CD8-positive, alpha-beta memory T cell (primary cell): ENCODE measurements around the gene SLIT2. TPM values are rescaled to one million over a fixed set of nuclear protein-coding genes. Genes with fewer than 3 reads are reported as not detected.
A peak's percentile ranks its signal among the peaks of the same experiment; 100 is the strongest.

Source experiments
- CTCF ChIA-PET: fragments of 350-600 bp; sonication (Branson Sonifier 250); formaldehyde crosslinking; loops from one replicate; lab custom pipeline; 2021; ENCODE audit warnings: antibody characterized with exemption; lab: Charles Lee
- POLR2A ChIA-PET: fragments of 350-600 bp; sonication (Branson Sonifier 250); formaldehyde crosslinking; loops from one replicate; lab custom pipeline; 2021; ENCODE audit warnings: antibody characterized with exemption; lab: Charles Lee
- DNase-seq, 5 donors: peaks; one replicate each; pipeline versions ENCODE4 v3.0.0 to v3.0.0-alpha.2; 2020 to 2022; ENCODE audit warnings: mixed read lengths in 1 of 5
- H3K27ac ChIP-seq: one replicate; pipeline ENCODE4 v1.7.0; 2013; ENCODE audit warnings: low read depth, mild to moderate bottlenecking, low read length, moderate library complexity
- H3K27me3 ChIP-seq: 2 replicates; pipeline ENCODE4 v1.7.0; 2013; ENCODE audit warnings: low read length, mild to moderate bottlenecking; ENCODE audit not compliant: insufficient read depth, poor library complexity, severe bottlenecking
- H3K36me3 ChIP-seq: 2 replicates; pipeline ENCODE4 v1.7.0; 2013; ENCODE audit warnings: mild to moderate bottlenecking, low read length, moderate library complexity; ENCODE audit not compliant: insufficient read depth
- H3K4me1 ChIP-seq: 2 replicates; pipeline ENCODE4 v1.7.0; 2013; ENCODE audit warnings: mild to moderate bottlenecking, low read length, moderate library complexity; ENCODE audit not compliant: insufficient read depth
- H3K4me3 ChIP-seq: 2 replicates; pipeline ENCODE4 v1.7.0; 2013; ENCODE audit warnings: mild to moderate bottlenecking, low read length
- H3K9me3 ChIP-seq: 2 replicates; pipeline ENCODE4 v1.7.0; 2013; ENCODE audit warnings: mild to moderate bottlenecking, low read length
- H3K27ac Mint-ChIP-seq, 8 donors: one replicate each; pipeline ENCODE4 v1.8.0; 2020 to 2021; ENCODE audit warnings: mixed read lengths in 8 of 8, mild to moderate bottlenecking in 6 of 8, inconsistent platforms in 3 of 8, moderate library complexity in 3 of 8
- H3K27me3 Mint-ChIP-seq, 2 donors: one replicate each; pipeline ENCODE4 v1.8.0; 2020 to 2021; ENCODE audit warnings: mixed read lengths in 2 of 2, mild to moderate bottlenecking in 1 of 2, moderate library complexity in 1 of 2
- H3K36me3 Mint-ChIP-seq, 3 donors: one replicate each; pipeline ENCODE4 v1.8.0; 2020 to 2021; ENCODE audit warnings: mixed read lengths in 3 of 3, inconsistent platforms in 1 of 3, mild to moderate bottlenecking in 1 of 3
- H3K4me1 Mint-ChIP-seq, 3 donors: one replicate each; pipeline ENCODE4 v1.8.0; 2020 to 2021; ENCODE audit warnings: mixed read lengths in 3 of 3, inconsistent platforms in 1 of 3, mild to moderate bottlenecking in 1 of 3
- H3K4me3 Mint-ChIP-seq, 7 donors: one replicate each; pipeline ENCODE4 v1.8.0; 2020 to 2021; ENCODE audit warnings: mixed read lengths in 7 of 7, mild to moderate bottlenecking in 6 of 7, moderate library complexity in 4 of 7, inconsistent platforms in 2 of 7
- H3K9me3 Mint-ChIP-seq, 5 donors: one replicate each; pipeline ENCODE4 v1.8.0; 2020 to 2022; ENCODE audit warnings: mixed read lengths in 5 of 5, mild to moderate bottlenecking in 3 of 5, moderate library complexity in 2 of 5, inconsistent platforms in 1 of 5
- polyA plus RNA-seq: library from polyadenylated mRNA; unstranded; fragments of 300-500 nt; fragmentation: Illumina TruSeq; gene quantifications from one replicate; pipeline ENCODE4 v1.2.3, GENCODE V29; 2021
- total RNA-seq, 2 experiments: library from RNA; stranded (reverse); gene quantifications; one replicate each; pipeline ENCODE4 v1.2.3, GENCODE V29; 2021

Gene SLIT2
- total and polyA plus RNA-seq, 3 experiments from 2014 or later, result not detected

- no peaks in the 10 kb centered on the region for H3K9me3 ChIP-seq
- no peak for DNase-seq
- no peaks in the 10 kb centered on the region for H3K4me1 ChIP-seq
- no peaks in the 10 kb centered on the region for H3K36me3 ChIP-seq
- no peaks in the 10 kb centered on the region for H3K27me3 ChIP-seq
- peaks cover 0 to 9% (median 2%) of the 10 kb centered on the region in 3 donors for H3K4me1 Mint-ChIP-seq
- H3K36me3 Mint-ChIP-seq, result no peaks in the 10 kb centered on the region
- H3K4me3 Mint-ChIP-seq, result no peak overlapping the region
- CTCF ChIA-PET, result no interaction called here
- no peak overlapping the region for H3K27ac ChIP-seq
- H3K4me3 ChIP-seq, result no peak overlapping the region
- H3K27ac Mint-ChIP-seq, result no peak overlapping the region
- H3K27me3 Mint-ChIP-seq, result peaks cover 16 to 29% of the 10 kb centered on the region in 2 donors
- POLR2A ChIA-PET, result no interaction called here
- H3K9me3 Mint-ChIP-seq, result peaks cover 0 to 11% (median 6%) of the 10 kb centered on the region in 5 donors
Measured at GRCh38 chr4:20249333-20249732, 2.4 kb upstream of the SLIT2 start.

- no peak for DNase-seq
- Mint-ChIP-seq H3K4me1 (peaks cover 0 to 9% (median 2%) of the 10 kb centered on the region in 3 donors), H3K27me3 (peaks cover 21 to 40% of the 10 kb centered on the region in 2 donors), H3K9me3 (peaks cover under 1 to 16% (median 9%) of the 10 kb centered on the region in 5 donors), H3K36me3 (no peaks in the 10 kb centered on the region), H3K4me3 (peak overlapping the region in 3 of 7 donors; percentile 23 to 47 (median 35)), H3K27ac (no peak overlapping the region)
- Histone ChIP-seq H3K4me1 (no peaks in the 10 kb centered on the region), H3K4me3 (no peak overlapping the region), H3K9me3 (no peaks in the 10 kb centered on the region), H3K36me3 (no peaks in the 10 kb centered on the region), H3K27me3 (peaks cover 4% of the 10 kb centered on the region), H3K27ac (no peak overlapping the region)
- ChIA-PET POLR2A (no interaction called here), CTCF (no interaction called here)
Measured at GRCh38 chr4:20251031-20251795, 492 bp upstream of the SLIT2 start.

DNA sequence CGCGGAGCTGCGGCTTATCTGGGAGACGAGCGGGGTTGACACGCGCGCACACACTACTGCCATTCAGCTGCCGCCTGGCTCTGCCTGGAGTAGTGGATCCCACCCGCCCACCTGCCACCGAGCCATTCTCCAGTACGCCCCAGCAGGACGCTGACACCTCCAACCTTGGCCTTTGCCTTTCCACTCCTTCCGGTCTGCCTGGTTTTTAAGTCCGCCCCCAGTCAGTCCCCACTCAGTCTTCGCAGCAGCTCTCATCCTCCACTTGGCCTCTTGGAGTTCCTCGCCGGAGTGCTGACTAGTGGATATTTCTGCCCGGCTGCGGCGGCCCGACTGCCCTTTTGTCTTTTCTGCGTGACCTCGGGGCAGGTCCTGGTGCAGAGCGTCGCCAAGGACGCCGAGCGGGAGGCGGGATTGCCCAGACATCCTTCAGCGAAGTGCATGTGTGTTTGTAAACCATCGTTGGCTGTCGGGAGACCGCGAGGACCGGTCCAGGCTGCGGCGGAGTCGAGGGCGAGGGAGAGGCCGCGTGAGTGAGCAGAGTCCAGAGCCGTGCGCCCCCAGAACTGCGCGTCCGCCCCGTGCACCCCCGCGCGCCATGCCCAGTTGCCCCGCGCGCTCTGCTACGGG, 1.1 kb downstream of the SLIT2 start:
- H3K36me3 ChIP-seq, result no peaks in the 10 kb centered on the region
- H3K36me3 Mint-ChIP-seq, result no peaks in the 10 kb centered on the region
- ChIA-PET CTCF (no interaction called here), POLR2A (no interaction called here)
- peaks cover 2 to 14% (median 9%) of the 10 kb centered on the region in 5 donors for H3K9me3 Mint-ChIP-seq
- no peak overlapping the region for H3K4me3 ChIP-seq
- H3K27me3 Mint-ChIP-seq, result peaks cover 21 to 40% of the 10 kb centered on the region in 2 donors
- no peaks in the 10 kb centered on the region for H3K4me1 ChIP-seq
- H3K27ac ChIP-seq, result no peak overlapping the region
- no peak overlapping the region for H3K27ac Mint-ChIP-seq
- peaks cover 4% of the 10 kb centered on the region for H3K27me3 ChIP-seq
- H3K4me1 Mint-ChIP-seq, result peaks cover 0 to 9% (median 2%) of the 10 kb centered on the region in 3 donors
- DNase-seq, result no peak
- H3K9me3 ChIP-seq, result no peaks in the 10 kb centered on the region
- H3K4me3 Mint-ChIP-seq, result peak overlapping the region in 1 of 7 donors; percentile 34

DNA sequence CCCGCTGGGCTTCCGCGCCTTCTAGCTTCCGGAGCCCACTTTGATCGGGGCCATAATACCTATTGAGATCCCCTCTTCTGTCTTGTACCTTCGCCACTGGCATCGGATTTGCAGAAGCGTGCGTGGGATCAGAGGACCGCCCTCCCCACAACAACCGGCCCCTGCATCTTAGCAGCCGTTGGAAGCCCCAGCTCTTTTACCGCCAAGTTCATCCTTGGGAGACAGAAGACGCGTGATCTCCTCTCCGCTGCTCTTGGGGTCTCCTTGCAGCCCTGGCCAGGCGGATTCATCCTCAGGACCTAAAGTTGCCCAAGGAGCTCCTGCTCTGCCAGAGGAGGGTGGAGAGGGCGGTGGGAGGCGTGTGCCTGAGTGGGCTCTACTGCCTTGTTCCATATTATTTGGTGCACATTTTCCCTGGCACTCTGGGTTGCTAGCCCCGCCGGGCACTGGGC, 1.6 kb downstream of the SLIT2 start:
- Histone ChIP-seq H3K9me3 (no peaks in the 10 kb centered on the region), H3K4me1 (no peaks in the 10 kb centered on the region), H3K27me3 (peaks cover 4% of the 10 kb centered on the region), H3K4me3 (no peak overlapping the region), H3K27ac (no peak overlapping the region), H3K36me3 (no peaks in the 10 kb centered on the region)
- Mint-ChIP-seq H3K4me1 (peaks cover 0 to 9% (median 2%) of the 10 kb centered on the region in 3 donors), H3K27ac (no peak overlapping the region), H3K4me3 (no peak overlapping the region), H3K27me3 (peaks cover 21 to 40% of the 10 kb centered on the region in 2 donors), H3K36me3 (no peaks in the 10 kb centered on the region), H3K9me3 (peaks cover 2 to 14% (median 9%) of the 10 kb centered on the region in 5 donors)
- no peak for DNase-seq
- CTCF ChIA-PET, result no interaction called here
- POLR2A ChIA-PET, result no interaction called here

GRCh38 chr4:20253735-20254409, 2.2 kb downstream of the SLIT2 start:
- ChIA-PET CTCF (no interaction called here), POLR2A (no interaction called here)
- Histone ChIP-seq H3K27me3 (peaks cover 4% of the 10 kb centered on the region), H3K36me3 (no peaks in the 10 kb centered on the region), H3K9me3 (no peaks in the 10 kb centered on the region), H3K4me3 (no peak overlapping the region), H3K27ac (no peak overlapping the region), H3K4me1 (no peaks in the 10 kb centered on the region)
- Mint-ChIP-seq H3K27me3 (peaks cover 21 to 40% of the 10 kb centered on the region in 2 donors), H3K27ac (no peak overlapping the region), H3K4me3 (peak overlapping the region in 1 of 7 donors; percentile 27), H3K4me1 (peaks cover 0 to 9% (median 2%) of the 10 kb centered on the region in 3 donors), H3K9me3 (peaks cover 2 to 11% (median 9%) of the 10 kb centered on the region in 5 donors), H3K36me3 (no peaks in the 10 kb centered on the region)
- DNase-seq, result peak in 1 of 5 donors; percentile 42

DNA sequence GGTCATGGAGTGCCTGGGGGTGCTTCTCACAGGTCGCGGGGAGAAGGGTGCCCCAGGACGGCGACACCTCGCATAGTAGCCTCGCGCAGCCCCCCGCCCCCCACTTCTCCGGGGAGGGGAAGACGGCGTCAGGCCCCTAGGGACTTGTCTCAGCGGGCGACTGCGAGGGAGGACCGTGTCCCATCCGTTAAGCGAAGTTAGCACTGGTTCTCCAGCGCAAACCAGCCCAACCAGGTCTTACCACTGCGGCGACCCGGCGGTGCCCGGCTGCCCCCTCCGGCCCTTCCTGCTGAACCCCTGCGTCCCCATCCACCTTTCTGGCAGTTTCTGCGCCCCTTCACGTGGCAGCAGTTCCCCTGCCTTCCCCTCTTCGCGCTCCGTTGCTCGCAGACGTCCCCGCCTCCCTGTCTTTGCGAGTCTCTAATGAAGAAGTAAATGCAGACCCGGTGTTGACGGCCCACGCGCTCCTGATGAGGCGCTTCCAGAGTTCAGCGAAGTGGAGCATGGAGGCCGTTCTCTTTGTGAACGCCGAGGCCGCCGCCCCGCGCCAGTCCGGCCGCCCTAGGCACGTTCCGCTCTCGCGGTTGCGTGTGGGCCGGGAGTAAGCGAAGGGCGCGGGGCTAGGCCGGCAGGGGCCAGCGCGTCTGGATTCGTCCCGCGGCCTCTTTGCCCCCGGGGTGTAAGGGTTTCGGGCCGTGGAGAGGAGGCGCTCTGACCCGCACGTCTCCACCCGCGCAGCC, 3.0 kb downstream of the SLIT2 start:
- Histone ChIP-seq H3K27me3 (peaks cover 4% of the 10 kb centered on the region), H3K4me1 (no peaks in the 10 kb centered on the region), H3K27ac (no peak overlapping the region), H3K36me3 (no peaks in the 10 kb centered on the region), H3K9me3 (no peaks in the 10 kb centered on the region), H3K4me3 (no peak overlapping the region)
- Mint-ChIP-seq H3K4me3 (no peak overlapping the region), H3K9me3 (peaks cover 2 to 13% (median 9%) of the 10 kb centered on the region in 5 donors), H3K27me3 (peaks cover 21 to 38% of the 10 kb centered on the region in 2 donors), H3K4me1 (peaks cover 0 to 9% (median 2%) of the 10 kb centered on the region in 3 donors), H3K27ac (no peak overlapping the region), H3K36me3 (no peaks in the 10 kb centered on the region)
- CTCF ChIA-PET, result no interaction called here
- POLR2A ChIA-PET, result no interaction called here
- DNase-seq, result no peak

DNA sequence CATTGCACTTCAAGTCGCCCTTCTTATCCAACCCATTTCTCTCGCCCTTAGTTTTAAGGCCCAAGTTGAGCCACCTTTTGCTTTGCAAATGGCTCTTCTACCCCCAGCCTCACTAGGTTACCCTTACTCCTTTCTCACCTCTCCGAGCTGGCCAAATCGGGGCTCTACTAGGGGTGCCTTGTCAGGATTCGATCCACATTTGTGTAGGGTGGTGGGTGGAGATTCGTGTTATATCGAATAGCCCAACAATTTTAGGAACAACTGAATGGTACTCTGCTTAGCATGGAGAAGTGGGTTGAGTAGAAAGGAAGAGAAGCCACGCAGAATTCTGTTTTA, 3.5 kb downstream of the SLIT2 start:
- Histone ChIP-seq H3K4me3 (no peak overlapping the region), H3K36me3 (no peaks in the 10 kb centered on the region), H3K4me1 (no peaks in the 10 kb centered on the region), H3K27me3 (peaks cover 4% of the 10 kb centered on the region), H3K9me3 (no peaks in the 10 kb centered on the region), H3K27ac (no peak overlapping the region)
- no peak for DNase-seq
- no peaks in the 10 kb centered on the region for H3K36me3 Mint-ChIP-seq
- CTCF ChIA-PET, result no interaction called here
- no peak overlapping the region for H3K4me3 Mint-ChIP-seq
- peaks cover 21 to 38% of the 10 kb centered on the region in 2 donors for H3K27me3 Mint-ChIP-seq
- POLR2A ChIA-PET, result no interaction called here
- H3K27ac Mint-ChIP-seq, result no peak overlapping the region
- peaks cover 0 to 9% (median 2%) of the 10 kb centered on the region in 3 donors for H3K4me1 Mint-ChIP-seq
- H3K9me3 Mint-ChIP-seq, result peaks cover 2 to 13% (median 9%) of the 10 kb centered on the region in 5 donors
